HG02588 (cell line): ENCODE measurements around the gene ZDHHC8.
"Not testable (repeated sequence)": the region's sequence is repeated elsewhere in the genome, so short reads cannot be mapped to it uniquely, and the experiment has no call there.

Source experiments
- ATAC-seq: cut with Tn5 transposase; IDR thresholded peaks from one replicate; pipeline ENCODE4 v1.9.1; 2021; ENCODE audit warnings: mild to moderate bottlenecking, moderate library complexity; ENCODE audit not compliant: unreplicated experiment

Gene ZDHHC8

DNA sequence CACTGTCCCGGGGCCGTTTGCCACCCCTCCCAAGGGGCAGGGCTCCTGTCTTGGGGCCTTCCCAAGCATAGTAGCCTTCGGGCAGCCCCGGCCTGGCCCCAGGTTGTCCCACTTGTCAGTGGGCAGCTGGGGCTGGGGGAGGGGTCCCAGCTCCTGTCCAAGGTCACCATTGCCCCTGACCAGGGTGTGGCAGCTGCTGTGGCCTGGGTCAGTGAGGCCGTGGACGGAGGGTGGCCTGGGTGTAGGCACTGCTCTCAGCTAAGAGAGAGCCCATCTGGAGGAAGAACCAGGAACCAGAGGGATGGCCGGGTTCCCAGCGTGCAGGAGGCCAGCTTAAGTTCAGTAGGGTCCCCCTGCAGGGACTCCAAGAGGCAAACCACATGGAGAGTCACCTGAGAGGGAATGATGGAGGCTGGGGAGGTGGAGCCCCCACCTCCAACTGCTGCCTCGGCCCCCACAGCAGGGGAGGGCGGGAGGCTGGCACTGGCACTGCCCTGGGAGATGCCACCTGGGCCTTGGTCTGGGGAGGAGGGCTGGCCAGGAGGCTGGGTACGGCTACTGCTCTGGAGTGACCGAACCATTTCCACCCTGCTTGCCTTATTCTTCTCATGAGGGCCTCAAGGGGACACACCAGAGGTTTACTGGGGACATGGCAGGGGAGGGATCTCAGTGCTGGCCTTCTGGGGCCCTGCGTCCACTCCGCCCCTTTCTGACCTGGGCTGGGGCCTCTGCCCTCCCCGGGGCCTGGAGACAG is 26.0 kb downstream of the ZDHHC8 start:
- no peak for ATAC-seq

DNA sequence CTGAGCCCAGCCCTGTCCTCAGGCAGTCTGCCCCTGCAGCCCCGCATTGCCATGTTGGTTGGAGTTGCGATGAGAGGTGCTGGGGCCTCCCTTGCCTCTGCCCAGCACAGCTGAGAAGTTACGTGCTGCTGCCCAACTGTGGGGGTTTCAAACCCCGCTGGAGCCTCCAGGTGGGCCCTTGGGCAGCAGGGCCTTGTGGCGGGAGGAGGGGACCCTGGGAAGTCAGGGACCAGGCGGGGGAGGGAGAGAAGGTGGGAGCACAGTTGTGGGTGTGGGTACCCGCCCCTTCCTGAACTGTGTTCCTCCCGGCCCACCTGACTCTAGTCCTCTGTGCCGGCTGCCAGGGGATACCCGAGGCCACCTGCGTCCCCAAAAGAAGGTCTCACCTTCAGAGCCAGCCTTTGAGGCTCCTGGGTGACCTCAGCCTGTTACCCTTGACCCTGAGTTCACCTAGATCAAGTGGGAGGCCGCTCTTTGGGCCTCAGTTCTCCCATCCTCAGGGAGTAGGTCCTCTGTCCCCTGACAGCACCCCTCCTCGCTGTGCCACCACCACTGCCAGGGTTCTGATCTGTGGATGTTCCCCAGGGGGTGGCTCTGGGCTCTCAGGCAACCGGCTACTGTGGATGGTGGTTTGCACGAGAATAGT is 26.9 kb downstream of the ZDHHC8 start:
- no peak for ATAC-seq

- ATAC-seq, result no peak
These were observed 27.5 kb downstream of the ZDHHC8 start for GRCh38 chr22:20159076-20159475.

- not testable (repeated sequence) for ATAC-seq
These were observed 27.9 kb downstream of the ZDHHC8 start for GRCh38 chr22:20159531-20159930.

- ATAC-seq, result no peak
These were observed 28.4 kb downstream of the ZDHHC8 start for GRCh38 chr22:20160041-20160440.

- no peak for ATAC-seq
These were observed 33.3 kb downstream of the ZDHHC8 start for GRCh38 chr22:20164863-20165262.

GRCh38 chr22:20165421-20165820 is 33.8 kb downstream of the ZDHHC8 start:
- no peak for ATAC-seq

DNA sequence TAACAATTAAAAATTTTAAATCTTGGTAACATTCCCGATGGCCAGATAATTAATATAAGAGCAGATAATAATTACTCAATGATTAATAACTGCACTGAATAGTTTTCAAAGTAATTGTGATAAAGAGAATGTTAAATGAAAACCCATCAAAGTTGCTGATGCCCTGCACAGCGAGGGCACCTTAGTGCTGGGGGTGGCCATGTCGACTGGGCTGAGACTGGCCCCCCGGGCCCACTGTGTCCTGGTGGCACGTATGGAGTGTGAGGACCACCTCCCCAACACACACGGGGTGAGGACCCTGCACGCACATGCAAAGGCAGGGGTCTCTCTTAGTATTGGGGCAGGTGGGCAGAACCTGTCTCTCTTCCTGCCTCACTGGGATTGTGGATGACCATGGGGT is 34.3 kb downstream of the ZDHHC8 start:
- ATAC-seq, result no peak

DNA sequence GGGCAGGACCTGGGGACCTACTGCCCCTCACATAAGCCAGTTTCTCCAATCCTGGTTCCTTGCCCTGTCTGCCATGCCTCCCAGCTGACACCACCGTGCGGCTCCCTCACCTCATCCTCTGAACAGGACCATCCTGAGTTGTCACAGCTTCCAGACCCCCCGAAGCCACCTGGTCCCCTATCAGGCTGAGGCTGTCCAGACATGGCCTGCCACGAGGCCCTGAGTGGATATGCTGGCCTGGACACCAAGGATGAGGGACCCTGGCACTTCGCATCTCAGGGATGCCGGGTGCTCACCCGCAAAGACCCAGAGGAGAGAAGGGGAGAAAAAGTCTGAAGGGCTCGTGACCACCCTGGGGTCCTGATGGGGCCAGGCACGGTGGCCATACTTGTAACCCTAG is 35.1 kb downstream of the ZDHHC8 start:
- ATAC-seq, result no peak

DNA sequence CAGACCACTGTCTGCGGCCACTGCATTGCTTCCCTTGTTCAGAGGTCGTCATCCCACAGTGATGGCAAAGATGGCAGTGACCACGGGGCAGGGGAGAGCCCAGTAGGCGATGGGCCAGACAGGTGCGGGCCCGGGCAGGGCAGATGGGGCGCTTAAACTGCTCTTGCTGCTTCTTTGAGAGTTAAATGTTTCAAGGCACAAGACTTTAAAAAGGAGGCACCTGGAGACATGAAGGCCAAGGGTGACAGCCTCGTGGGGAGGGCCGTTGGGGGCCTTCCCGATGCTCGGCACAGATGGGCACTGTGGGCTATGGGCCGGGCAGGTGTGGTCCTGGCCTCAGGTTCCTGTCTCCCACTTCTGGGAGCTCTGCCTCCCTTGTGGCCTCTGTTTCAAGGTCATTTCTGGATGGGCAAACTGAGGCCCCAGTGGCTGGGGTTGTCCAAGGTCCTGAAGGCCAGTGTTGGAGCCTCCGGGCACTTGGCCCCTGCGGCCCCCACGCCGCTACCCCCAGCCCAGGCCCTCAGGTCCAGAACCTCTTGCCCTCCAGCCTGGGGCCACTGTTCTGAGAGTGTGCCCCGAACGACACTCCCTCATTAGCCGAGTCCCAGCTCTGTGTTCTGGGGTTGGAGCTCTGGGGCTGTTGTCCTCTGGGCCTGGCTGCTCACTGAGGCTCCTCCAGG is 36.2 kb downstream of the ZDHHC8 start:
- no peak for ATAC-seq

GRCh38 chr22:20169253-20169822 is 37.7 kb downstream of the ZDHHC8 start:
- ATAC-seq, result no peak

DNA sequence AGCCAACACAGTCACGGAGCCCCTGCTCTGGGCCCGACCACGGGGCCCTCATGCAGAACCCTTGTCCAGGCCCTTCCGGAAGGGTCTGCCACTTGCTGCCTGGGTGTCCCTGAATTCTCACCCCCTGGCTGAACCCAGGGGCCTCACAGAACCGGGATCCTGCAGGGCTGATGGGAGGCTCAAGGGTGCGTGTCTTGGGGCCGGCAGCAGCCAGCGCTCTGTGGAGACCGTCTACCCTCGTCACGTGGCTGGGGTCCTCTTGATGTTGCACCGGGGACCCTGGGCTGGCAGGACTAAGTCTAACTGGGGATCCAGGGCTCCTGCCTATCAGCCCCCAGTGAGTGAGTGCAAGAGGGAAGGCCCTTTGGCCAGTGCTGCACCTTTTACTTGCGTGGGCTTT is 38.6 kb downstream of the ZDHHC8 start:
- no peak for ATAC-seq

DNA sequence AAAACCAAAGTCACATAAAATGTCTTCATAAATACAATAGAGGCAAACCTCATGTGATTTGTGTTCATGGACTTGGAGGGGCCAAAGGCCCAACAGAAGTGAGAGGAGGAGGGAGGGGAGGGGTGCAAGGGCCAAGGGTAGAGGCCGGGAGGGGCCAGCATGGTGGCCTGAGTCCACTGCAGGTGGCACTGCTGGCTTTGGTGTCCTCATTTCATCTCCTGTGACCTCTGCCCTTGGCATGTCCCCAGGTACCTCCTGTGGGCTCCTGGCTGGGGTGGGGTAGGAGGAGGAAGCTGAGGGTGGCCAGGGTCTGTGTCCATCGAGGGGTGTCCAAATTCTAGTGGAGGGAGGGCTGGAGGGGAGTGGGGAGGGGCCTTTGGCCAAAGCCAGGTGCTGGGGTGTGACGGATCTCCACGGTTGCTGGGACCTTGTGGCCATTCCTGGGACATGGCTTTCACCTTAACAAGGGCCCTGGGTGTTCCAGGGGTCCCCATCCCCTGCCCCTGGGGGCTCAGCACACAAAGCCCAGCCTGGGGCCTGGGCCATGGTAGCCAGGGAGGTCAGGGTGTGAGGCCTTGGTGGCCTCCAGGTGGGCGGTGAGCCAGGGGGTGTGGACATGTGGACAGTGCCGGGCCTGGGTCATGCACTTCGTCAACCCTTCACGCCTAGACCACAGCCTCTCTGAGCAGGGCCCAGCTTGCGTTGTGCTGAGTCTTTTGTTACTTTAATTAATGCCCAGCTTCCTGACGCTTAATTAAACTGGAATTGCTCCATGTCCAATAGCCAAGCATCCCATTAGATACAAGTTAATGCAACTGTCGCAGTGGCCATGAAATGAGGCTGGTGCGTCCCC is 39.9 kb downstream of the ZDHHC8 start:
- no peak for ATAC-seq

DNA sequence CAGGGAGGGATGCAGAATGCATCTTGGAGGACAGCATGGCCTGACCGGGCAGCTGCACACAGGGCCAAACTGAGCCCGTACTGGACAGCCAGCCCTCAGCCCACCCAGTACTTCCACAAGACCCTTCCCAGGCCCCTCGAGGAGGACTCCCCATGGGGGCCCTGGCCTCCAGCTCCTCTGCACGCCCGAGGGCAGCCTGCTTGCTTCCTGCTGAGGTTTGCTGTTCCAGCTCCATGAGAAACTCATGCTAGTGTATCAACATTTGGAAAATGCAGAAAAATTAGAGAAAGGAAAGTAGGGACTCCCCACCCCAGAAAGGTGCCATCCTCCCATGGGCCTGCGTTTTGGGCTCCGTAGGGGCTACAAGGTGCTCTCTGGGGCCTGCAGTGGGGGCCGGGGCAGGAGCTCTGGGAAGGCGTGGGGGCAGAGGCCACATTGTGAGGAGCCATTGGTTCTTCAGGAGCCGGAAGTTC is 40.6 kb downstream of the ZDHHC8 start:
- no peak for ATAC-seq

DNA sequence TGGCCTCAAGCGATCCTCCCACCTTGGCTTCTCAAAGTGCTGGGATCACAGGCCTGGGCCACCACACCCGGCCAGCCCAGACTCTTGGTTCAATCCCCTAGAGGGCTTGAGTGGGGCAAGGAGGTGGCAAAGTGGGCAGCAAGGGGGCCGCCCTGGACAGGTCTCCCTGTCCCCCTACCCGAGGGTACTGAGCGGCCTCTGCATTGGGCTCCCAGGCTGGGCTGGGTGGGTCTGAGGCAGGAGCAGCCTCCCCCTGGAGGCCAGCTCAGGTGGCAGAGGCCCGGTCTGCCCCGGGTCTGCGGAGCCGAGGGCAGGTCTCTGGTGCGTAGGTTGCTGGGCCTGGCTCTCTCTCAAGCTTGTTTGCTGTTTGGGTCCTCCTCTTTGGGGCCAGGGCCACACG is 41.6 kb downstream of the ZDHHC8 start:
- ATAC-seq, result no peak

DNA sequence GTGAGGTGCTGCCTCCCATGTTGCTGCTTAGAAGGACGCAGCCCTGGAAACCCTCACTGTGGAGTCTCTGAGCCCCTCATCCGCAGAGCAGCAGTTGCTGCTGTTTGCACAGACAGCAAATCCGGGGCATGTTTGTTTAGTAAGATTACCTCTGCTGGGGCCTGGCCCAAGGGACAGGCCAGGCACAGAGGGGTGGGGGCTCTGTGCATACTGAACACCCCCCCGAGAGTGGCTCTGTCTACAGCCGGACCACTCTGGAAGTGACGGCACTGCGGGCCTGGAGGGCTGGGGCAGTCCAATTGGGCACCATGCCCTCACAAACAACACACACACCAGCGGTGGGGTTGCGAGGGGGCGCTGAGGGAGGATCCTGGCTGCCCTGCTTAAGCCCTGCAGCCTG is 42.2 kb downstream of the ZDHHC8 start:
- ATAC-seq, result no peak

DNA sequence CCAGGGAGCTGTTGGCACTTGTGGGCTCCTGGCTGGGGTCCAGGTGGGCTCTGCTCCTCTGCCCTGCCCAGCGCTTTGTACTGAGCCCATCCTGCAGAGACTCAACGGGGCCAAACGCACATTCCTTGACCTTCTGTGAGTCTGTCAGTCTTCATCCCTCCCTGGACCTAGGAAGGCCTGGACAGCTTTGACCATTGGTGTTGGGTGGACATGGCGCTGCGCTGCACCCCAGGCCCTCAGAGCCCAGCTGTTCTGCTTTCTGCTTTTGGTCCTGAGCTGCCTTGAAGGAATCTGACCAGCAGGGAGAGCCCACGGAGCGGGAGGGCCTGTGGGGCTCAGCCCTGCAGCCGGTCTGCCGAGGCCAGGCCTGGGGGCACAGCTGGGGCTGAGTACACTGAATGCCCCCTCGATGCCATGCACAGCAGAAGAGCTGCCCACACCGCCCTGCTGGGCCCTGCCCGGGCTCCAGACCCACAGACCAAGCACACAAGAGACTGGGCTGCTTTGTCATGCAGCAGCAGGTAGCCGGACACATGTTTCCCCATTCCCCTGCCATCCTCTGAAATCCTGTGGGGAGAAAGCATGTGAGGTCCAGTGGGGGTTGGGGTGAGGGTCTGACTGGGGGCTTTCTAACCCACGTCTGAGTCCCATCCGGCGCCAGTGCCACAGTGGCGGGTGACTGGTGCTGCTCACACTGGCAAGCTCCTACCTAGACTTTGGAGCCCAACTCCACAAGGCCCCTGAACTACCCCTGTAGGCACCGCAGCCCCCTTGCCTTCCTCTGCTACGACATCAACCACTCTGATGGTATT is 43.4 kb downstream of the ZDHHC8 start:
- ATAC-seq, result no peak

- no peak for ATAC-seq
These were observed 43.9 kb downstream of the ZDHHC8 start for GRCh38 chr22:20175597-20175900.

DNA sequence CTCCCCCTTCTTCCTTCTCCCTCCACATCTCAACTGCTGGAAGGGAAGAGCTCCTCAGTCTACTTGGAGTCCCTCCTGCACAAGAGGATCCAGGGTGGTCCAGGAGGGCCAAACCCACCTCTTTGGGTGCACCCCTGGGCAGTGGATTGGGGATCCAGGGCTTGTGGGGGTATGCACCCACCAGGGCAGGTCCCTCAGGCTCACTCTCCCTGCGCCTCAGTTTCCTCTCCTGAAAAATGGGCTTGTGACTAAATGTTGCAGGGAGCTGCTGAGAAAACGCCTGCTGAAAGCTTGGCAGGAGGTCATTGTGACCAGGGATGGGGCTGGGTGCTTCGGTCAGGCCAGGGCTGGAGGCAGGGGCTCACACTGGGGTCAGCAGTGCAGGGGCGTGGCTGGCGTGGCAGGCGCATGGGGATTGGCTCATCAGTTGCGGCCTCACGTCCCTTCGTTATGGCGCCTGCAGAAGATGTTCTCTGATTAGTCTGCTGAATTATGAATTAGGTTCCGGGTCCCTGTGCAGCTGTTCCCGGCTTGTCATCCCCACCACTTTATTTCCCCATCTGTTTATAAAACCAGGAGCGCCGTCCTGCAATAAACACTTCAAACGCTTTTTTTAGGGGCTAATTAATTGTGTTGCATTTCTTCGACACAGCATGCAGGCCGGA is 44.9 kb downstream of the ZDHHC8 start:
- no peak for ATAC-seq
